HG02678 (cell line): ENCODE measurements around the gene GALNT11.

ENCODE experiments used
- ATAC-seq: cut with Tn5 transposase; IDR thresholded peaks from one replicate; pipeline ENCODE4 v1.9.1; 2021; ENCODE audit warnings: mild to moderate bottlenecking, moderate library complexity; ENCODE audit not compliant: unreplicated experiment

GALNT11 gene

GRCh38 chr7:152115021-152115718, 89.7 kb downstream of the GALNT11 start:
- no peak for ATAC-seq

- no peak for ATAC-seq
Observed at GRCh38 chr7:152117356-152117755, 91.9 kb downstream of the GALNT11 start.

- ATAC-seq = no peak
Observed at GRCh38 chr7:152120210-152120609, 94.7 kb downstream of the GALNT11 start.

GRCh38 chr7:152120776-152121175, 95.3 kb downstream of the GALNT11 start:
- no peak for ATAC-seq

- ATAC-seq = no peak
Observed at GRCh38 chr7:152121432-152121831, 96.0 kb downstream of the GALNT11 start.

GRCh38 chr7:152122540-152122939, 97.1 kb downstream of the GALNT11 start:
- no peak for ATAC-seq

GRCh38 chr7:152126741-152127140, 101.3 kb downstream of the GALNT11 start:
- ATAC-seq = no peak

- no peak for ATAC-seq
Observed at GRCh38 chr7:152127229-152127628, 101.8 kb downstream of the GALNT11 start.

- ATAC-seq = no peak
Observed at GRCh38 chr7:152128252-152128651, 102.8 kb downstream of the GALNT11 start.

- no peak for ATAC-seq
Observed at GRCh38 chr7:152128741-152129461, 103.4 kb downstream of the GALNT11 start.

GRCh38 chr7:152129682-152130081, 104.2 kb downstream of the GALNT11 start:
- ATAC-seq = no peak

GRCh38 chr7:152130658-152131590, 105.5 kb downstream of the GALNT11 start:
- ATAC-seq = no peak

- ATAC-seq = no peak
Observed at GRCh38 chr7:152131981-152132494, 106.6 kb downstream of the GALNT11 start.

- no peak for ATAC-seq
Observed at GRCh38 chr7:152132812-152133211, 107.3 kb downstream of the GALNT11 start.

GRCh38 chr7:152133804-152134203, 108.3 kb downstream of the GALNT11 start:
- ATAC-seq = no peak

GRCh38 chr7:152136686-152137085, 111.2 kb downstream of the GALNT11 start:
- ATAC-seq = no peak

- ATAC-seq = no peak
Observed at GRCh38 chr7:152137476-152138025, 112.1 kb downstream of the GALNT11 start.

GRCh38 chr7:152140067-152140466, 114.6 kb downstream of the GALNT11 start:
- ATAC-seq = no peak

- no peak for ATAC-seq
Observed at GRCh38 chr7:152140560-152140959, 115.1 kb downstream of the GALNT11 start.

- ATAC-seq = no peak
Observed at GRCh38 chr7:152142976-152143595, 117.6 kb downstream of the GALNT11 start.
